Right atrium auricular region (tissue), 2 donors: ENCODE data around the gene RBM44. TPM values are rescaled to one million over a fixed set of nuclear protein-coding genes. Genes with fewer than 3 reads are reported as not detected.

Source experiments
- DNase-seq: peaks from one replicate; pipeline ENCODE4 v3.0.0-alpha.2; 2019; ENCODE audit warnings: low spot score
- H3K27ac ChIP-seq, 2 donors: fragments of 200-600 bp; sonication (generic); 1 replicate in 1 of 2; 2 replicates in 1 of 2; pipeline ENCODE4 v1.5.1; 2016 to 2019
- H3K27me3 ChIP-seq, 2 donors: fragments of 200-600 bp; sonication (generic); one replicate each; pipeline versions ENCODE4 v1.5.1 to v1.6.0; 2017 to 2019
- H3K36me3 ChIP-seq: fragments of 200-600 bp; sonication (generic); one replicate; pipeline ENCODE4 v1.5.1; 2016
- H3K4me1 ChIP-seq, 2 donors: fragments of 200-600 bp; sonication (generic); one replicate each; pipeline versions ENCODE4 v1.5.1 to v1.6.0; 2017 to 2019
- H3K4me3 ChIP-seq, 2 donors: fragments of 200-600 bp; sonication (generic); 1 replicate in 1 of 2; 2 replicates in 1 of 2; pipeline ENCODE4 v1.5.1; 2017 to 2019; ENCODE audit warnings: mild to moderate bottlenecking in 1 of 2, moderate library complexity in 1 of 2
- H3K9me3 ChIP-seq, 2 donors: fragments of 200-600 bp; sonication (generic); one replicate each; pipeline ENCODE4 v1.5.1; 2019
- total RNA-seq, 2 donors: library from RNA; depleted of rRNA; stranded (reverse); fragments of >200 nt; gene quantifications; one replicate each; pipeline ENCODE4 v1.1.0, GENCODE V29; 2016
- TF ChIP-seq, protein P1 (sequence below), 2 donors: fragments of 200-600 bp; sonication (generic); IDR thresholded peaks; one replicate each; pipeline ENCODE4 v1.5.1; 2019; ENCODE audit warnings: antibody characterized with exemption in 2 of 2

The RBM44 gene
- total RNA-seq, 2 donors from 2014 or later, result 0.30 to 0.55 TPM

DNA sequence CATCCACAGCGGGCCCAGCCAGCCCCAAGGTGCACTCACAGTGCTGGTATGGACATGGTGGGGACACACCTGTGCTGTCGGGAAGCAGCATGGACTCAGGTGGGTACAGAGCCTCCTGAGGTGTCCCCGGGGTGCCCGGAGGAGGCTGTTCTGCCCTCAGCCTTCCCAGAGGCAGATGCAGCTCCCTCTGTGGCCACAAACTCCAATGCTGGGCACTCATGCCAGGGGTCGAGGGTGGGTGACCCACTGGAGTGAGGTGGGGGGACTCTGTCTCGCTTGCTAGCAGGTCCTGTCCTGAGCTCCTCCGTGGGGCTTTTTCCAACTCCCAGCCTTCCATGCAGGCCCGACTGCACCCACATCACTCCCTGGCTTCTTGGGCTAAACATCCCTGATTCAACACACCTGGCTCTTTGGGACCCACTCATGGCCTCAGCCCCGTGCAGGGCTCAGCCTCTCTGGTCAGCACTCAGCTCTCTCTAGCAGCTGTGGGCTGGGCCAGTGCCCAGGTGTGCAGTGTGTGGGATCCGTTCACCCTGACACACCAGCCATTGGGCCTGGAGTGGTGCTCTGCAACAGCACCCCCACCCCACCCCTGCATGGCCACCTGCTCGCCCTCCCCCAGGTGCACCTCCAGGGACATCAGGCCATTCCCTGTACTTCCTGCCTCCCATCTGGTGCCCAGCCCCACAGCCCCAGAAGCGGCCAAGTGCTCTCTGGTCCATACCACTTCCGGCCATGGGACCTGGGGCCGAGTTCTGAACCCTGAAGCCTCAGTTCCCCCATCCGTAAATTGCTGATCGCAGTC, 76.9 kb downstream of the RBM44 start:
- Histone ChIP-seq H3K27ac (peak overlapping the region in 1 of 2 donors; percentile 46), H3K4me3 (no peak overlapping the region), H3K27me3 (no peaks in the 10 kb centered on the region), H3K4me1 (peaks cover 0 to 57% of the 10 kb centered on the region in 2 donors), H3K9me3 (no peaks in the 10 kb centered on the region), H3K36me3 (peaks cover 8% of the 10 kb centered on the region)
- TF ChIP-seq, protein P1, sequence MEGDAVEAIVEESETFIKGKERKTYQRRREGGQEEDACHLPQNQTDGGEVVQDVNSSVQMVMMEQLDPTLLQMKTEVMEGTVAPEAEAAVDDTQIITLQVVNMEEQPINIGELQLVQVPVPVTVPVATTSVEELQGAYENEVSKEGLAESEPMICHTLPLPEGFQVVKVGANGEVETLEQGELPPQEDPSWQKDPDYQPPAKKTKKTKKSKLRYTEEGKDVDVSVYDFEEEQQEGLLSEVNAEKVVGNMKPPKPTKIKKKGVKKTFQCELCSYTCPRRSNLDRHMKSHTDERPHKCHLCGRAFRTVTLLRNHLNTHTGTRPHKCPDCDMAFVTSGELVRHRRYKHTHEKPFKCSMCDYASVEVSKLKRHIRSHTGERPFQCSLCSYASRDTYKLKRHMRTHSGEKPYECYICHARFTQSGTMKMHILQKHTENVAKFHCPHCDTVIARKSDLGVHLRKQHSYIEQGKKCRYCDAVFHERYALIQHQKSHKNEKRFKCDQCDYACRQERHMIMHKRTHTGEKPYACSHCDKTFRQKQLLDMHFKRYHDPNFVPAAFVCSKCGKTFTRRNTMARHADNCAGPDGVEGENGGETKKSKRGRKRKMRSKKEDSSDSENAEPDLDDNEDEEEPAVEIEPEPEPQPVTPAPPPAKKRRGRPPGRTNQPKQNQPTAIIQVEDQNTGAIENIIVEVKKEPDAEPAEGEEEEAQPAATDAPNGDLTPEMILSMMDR (IDR thresholded peaks at IDR 0.05), result no peak
- DNase-seq, result no peak

DNA sequence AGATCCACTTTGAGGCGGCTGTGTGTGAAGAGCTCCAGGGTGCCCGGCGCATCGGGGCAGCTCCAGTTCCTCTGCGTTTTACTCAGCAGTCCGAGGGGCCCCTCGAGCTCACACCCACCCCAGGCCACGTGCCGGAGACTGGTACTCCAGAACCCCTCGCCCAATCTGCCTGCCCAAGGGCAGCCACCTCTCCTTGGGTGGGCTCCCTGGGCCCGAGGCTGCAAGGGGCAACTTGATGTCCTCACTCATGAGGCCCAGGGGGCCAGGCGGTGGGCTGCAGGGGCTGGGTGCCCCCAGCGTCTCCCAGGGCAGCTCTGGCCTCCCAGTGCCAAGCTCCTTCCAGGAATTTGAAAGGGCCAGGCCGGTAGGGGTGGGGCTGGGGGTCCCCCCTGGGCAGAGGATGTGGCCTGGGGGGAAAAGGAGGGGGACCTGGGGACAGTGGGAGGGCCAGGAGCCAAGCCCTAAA, 77.5 kb downstream of the RBM44 start:
- Histone ChIP-seq H3K4me1 (peaks cover 0 to 52% of the 10 kb centered on the region in 2 donors), H3K36me3 (peaks cover 9% of the 10 kb centered on the region), H3K9me3 (no peaks in the 10 kb centered on the region), H3K27me3 (no peaks in the 10 kb centered on the region), H3K27ac (peak overlapping the region; percentile 5 to 46), H3K4me3 (no peak overlapping the region)
- DNase-seq, result no peak
- TF ChIP-seq, protein P1 (IDR thresholded peaks at IDR 0.05), result no peak

DNA sequence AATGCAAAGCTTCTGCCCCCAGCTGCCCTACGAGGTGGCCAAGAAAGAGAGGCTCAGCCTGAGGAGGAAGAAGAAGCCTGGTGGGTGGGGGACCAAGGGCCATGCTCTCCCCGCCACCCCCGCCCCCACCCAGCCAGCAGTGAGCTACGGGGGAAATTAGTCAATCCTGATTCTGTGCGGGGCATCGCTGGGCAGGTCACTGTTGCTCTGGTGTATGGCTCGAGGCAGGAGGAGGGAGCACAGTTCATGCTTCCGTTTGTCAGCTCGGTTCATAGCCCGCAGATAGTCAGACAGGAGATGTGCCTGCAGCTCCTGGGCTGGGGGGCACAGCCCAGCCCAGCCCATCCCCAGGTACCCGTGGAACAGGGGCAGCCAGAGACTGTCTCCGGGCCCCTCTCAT, 78.0 kb downstream of the RBM44 start:
- H3K36me3 ChIP-seq, result peaks cover 14% of the 10 kb centered on the region
- H3K9me3 ChIP-seq, result no peaks in the 10 kb centered on the region
- peak overlapping the region; percentile 5 to 46 for H3K27ac ChIP-seq
- DNase-seq, result no peak
- no peaks in the 10 kb centered on the region for H3K27me3 ChIP-seq
- no peak overlapping the region for H3K4me3 ChIP-seq
- TF ChIP-seq, protein P1 (IDR thresholded peaks at IDR 0.05), result no peak
- peaks cover 0 to 48% of the 10 kb centered on the region in 2 donors for H3K4me1 ChIP-seq

DNA sequence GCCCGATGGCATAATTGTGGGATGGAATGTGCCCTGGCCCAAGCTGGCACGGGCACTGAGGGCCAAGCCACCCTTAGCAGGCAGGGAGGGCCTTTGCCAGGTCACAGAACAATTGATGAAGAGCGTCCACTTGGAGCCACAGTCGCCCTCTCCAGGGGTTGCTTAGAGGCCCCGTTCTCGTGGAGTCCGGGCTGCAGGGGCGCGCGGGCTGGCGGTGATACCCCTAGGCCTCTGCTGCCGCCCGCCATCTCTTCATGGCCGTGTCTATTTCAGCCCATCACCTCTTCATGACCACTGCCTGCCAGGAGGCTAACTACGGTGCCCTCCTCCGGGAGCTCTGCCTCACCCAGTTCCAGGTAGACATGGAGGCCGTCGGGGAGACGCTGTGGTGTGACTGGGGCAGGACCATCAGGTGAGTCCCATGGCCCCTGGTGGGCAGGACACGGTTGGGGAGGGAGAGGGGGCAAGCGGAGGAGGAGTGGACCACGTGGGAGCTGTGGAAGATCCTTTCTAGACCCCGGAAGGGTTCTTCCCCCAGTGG, 78.4 kb downstream of the RBM44 start:
- TF ChIP-seq, protein P1 (IDR thresholded peaks at IDR 0.05), result no peak
- no peaks in the 10 kb centered on the region for H3K9me3 ChIP-seq
- H3K36me3 ChIP-seq, result peaks cover 17% of the 10 kb centered on the region
- H3K4me3 ChIP-seq, result no peak overlapping the region
- H3K4me1 ChIP-seq, result peaks cover 0 to 43% of the 10 kb centered on the region in 2 donors
- no peaks in the 10 kb centered on the region for H3K27me3 ChIP-seq
- no peak for DNase-seq
- peak overlapping the region in 1 of 2 donors; percentile 46 for H3K27ac ChIP-seq

DNA sequence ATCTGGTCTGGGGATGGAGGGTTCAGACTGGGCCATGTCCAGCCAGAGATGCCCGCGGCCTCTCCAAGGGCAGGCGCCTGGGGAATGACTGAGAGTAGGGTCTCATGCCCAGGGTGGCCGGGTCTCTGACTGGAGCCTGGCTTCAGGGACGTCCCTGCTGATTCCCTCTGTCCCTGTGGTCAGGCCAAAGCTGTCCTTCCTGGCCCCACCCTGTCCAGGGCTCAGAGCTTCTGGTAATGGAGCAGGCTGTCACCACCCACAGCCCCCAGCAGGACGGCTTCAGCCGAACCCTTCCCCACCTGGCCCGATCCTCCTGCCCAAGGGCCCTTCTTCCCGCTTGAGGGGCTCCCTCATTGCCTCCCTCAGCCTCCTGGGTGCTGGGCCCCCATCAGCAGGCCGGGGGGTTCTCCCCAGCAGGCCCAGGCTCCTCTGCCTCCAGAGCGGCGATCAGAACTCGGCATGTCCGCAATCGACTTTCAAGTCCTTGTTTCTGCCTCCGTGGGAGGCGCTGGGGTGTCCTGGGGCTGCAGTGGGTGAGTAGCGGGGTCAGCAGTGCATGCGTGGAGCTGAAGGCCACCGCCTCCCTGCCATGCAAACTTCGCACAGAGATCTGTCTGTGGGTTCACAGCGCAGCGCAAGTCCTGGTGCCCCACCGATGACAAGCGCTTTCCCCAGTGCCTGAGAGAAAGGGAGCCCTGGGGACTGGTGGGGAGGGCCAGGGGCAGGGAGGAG, 79.2 kb downstream of the RBM44 start:
- peak overlapping the region; percentile 36 to 56 for H3K27ac ChIP-seq
- TF ChIP-seq, protein P1 (IDR thresholded peaks at IDR 0.05), result no peak
- peaks cover 0 to 41% of the 10 kb centered on the region in 2 donors for H3K4me1 ChIP-seq
- no peak overlapping the region for H3K4me3 ChIP-seq
- no peak for DNase-seq
- peaks cover 17% of the 10 kb centered on the region for H3K36me3 ChIP-seq
- H3K9me3 ChIP-seq, result no peaks in the 10 kb centered on the region
- H3K27me3 ChIP-seq, result no peaks in the 10 kb centered on the region
